Smooth muscle cell (in vitro differentiated cells): ENCODE measurements around the gene MAPK11. TPM values are rescaled to one million over a fixed set of nuclear protein-coding genes. Genes with fewer than 3 reads are reported as not detected.
A peak's percentile ranks its signal among the peaks of the same experiment; 100 is the strongest.

Source experiments
- DNase-seq: peaks from one replicate; lab custom pipeline; 2025; ENCODE audit not compliant: unreplicated experiment; lab: John Stamatoyannopoulos, UW
- H2AFZ ChIP-seq: fragments of 200-600 bp; sonication (generic); 2 replicates; pipeline ENCODE4 v1.6.0; 2016; ENCODE audit warnings: antibody characterized with exemption, low read depth, mild to moderate bottlenecking
- H3F3A ChIP-seq: fragments of 200-600 bp; sonication (generic); 2 replicates; pipeline ENCODE4 v1.6.0; 2017; ENCODE audit warnings: antibody characterized with exemption, low read depth
- H3K27ac ChIP-seq: fragments of 200-600 bp; sonication (generic); 2 replicates; pipeline ENCODE4 v1.5.1; 2016; ENCODE audit warnings: low read depth, mild to moderate bottlenecking
- H3K27me3 ChIP-seq: fragments of 200-600 bp; sonication (generic); 2 replicates; pipeline ENCODE4 v1.6.1; 2016; ENCODE audit warnings: low read depth, mild to moderate bottlenecking
- H3K36me3 ChIP-seq: fragments of 200-600 bp; sonication (generic); 2 replicates; pipeline ENCODE4 v1.5.1; 2016; ENCODE audit warnings: low read depth
- H3K4me1 ChIP-seq: fragments of 200-600 bp; sonication (generic); 2 replicates; pipeline ENCODE4 v1.5.1; 2016; ENCODE audit warnings: low read depth
- H3K4me2 ChIP-seq: fragments of 200-600 bp; sonication (generic); 2 replicates; pipeline ENCODE4 v1.6.0; 2016; ENCODE audit warnings: mild to moderate bottlenecking
- H3K4me3 ChIP-seq: fragments of 200-600 bp; sonication (generic); 2 replicates; pipeline ENCODE4 v1.5.1; 2016; ENCODE audit warnings: mild to moderate bottlenecking
- H3K79me2 ChIP-seq: fragments of 200-600 bp; sonication (generic); 2 replicates; pipeline ENCODE4 v1.6.0; 2016; ENCODE audit warnings: low read depth, mild to moderate bottlenecking
- H3K9ac ChIP-seq: fragments of 200-600 bp; sonication (generic); 2 replicates; pipeline ENCODE4 v1.6.0; 2016; ENCODE audit warnings: low read depth
- H3K9me3 ChIP-seq: fragments of 200-600 bp; sonication (generic); replicated peaks from 2 replicates; pipeline ENCODE4 v1.5.1; 2016; ENCODE audit warnings: low read depth
- H4K20me1 ChIP-seq: fragments of 200-600 bp; sonication (generic); 2 replicates; pipeline ENCODE4 v1.6.0; 2016; ENCODE audit warnings: low read depth
- CTCF ChIP-seq: fragments of 200-600 bp; sonication (generic); IDR thresholded peaks from 2 replicates; pipeline ENCODE4 v1.5.1; 2017; ENCODE audit warnings: borderline replicate concordance, mild to moderate bottlenecking, antibody characterized with exemption; ENCODE audit not compliant: insufficient read depth, poor library complexity, severe bottlenecking
- WGBS: methylation state at CpG from one replicate; pipeline ENCODE4 v1.1.7; 2016; ENCODE audit warnings: low lambda C conversion rate; 5-methylcytosine and 5-hydroxymethylcytosine counted together
- polyA plus RNA-seq: library from polyadenylated mRNA; unstranded; fragments of >200 nt; fragmentation: Nextera tagmentation; extraction: Ambion mirVana; gene quantifications from 2 replicates; pipeline ENCODE4 v1.2.1, GENCODE V29; 2016
- total RNA-seq: library from RNA; depleted of rRNA; stranded (reverse); fragments of >200 nt; gene quantifications from 2 replicates; pipeline ENCODE4 v1.2.3, GENCODE V29; 2014

Gene MAPK11
- total and polyA plus RNA-seq, 2 experiments from 2014 or later = 0.65 to 4.2 TPM

DNA sequence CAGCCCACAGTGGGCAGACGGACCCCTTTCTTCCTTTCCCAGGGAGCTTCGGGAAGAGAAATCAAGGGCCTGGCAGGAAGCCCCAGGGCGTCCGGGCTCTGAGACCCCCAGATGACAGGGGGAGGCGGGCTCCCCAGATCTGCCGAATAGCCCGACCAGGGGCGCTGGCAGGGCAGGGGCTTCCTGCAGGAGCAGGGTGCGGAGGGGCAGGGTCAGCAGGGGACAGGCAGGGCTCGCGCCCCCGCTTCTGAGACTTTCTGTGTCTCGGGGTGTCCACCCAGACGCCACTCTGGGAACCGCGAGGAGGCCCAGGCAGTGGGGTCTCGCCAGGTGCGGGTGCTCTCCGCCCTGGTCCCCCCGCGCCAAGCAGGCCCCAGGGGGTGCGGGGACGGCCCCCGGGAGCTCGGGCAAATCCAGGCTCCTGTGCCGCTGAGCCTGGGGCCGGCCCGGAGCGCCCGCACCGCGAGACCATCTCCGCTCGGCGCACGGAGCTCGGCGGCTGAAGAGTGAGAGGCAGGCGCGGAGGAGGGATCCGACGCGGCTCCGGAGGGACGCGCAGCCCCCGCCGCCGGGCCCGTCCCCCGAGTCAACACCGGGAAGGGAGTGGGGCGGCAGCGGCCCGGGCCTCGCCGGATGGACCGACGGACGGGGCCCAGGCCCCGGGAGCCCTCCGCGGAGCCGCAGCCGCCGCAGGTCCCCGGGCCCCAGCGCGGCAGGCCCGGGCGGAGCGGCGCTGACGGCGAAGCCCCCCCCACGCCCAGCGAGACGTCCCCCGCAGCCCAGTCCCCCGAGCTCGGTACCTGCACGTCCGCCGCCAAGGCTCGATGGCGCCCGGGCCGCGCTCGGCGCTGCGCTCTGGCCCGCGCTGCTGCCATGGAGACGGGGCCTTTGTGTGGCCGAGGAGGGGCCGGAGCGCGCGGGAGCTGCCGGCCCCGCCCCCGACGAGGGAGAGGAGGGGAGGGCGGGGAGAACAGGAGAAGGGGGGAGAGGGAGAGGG, 36.9 kb upstream of the MAPK11 start, which contains the start of gene PLXNB2:
PLXNB2 (minus strand) TSS at position 894 of the 997 bp plus-strand sequence. CDS start 17,062 bp downstream, outside the sequence.
- Histone ChIP-seq H2AFZ (no peak within 1 kb of the TSS), H3K4me3 (peak within 1 kb of the TSS; percentile 94), H3K4me2 (peak within 1 kb of the TSS; percentile 100), H3K36me3 (no peaks in the 10 kb centered on the region), H4K20me1 (peaks cover 32% of the 10 kb centered on the region), H3F3A (peaks cover 34% of the 10 kb centered on the region), H3K9ac (peak within 1 kb of the TSS; percentile 99), H3K79me2 (peaks cover 49% of the 10 kb centered on the region), H3K9me3 (no peaks in the 10 kb centered on the region), H3K27ac (peak within 1 kb of the TSS; percentile 96), H3K4me1 (peaks cover 30% of the 10 kb centered on the region), H3K27me3 (no peaks in the 10 kb centered on the region)
- 2% methylated on average over 79 of the region's 105 CpGs for WGBS
- no peak for DNase-seq
- no peak for TF ChIP-seq CTCF

- peaks cover 42% of the 10 kb centered on the region for H4K20me1 ChIP-seq
- H3K4me3 ChIP-seq = peak overlapping the region; percentile 94
- H3K79me2 ChIP-seq = peaks cover 59% of the 10 kb centered on the region
- H3K4me2 ChIP-seq = peak overlapping the region; percentile 100
- H2AFZ ChIP-seq = no peak overlapping the region
- peak; percentile 78 for DNase-seq
- no peaks in the 10 kb centered on the region for H3K36me3 ChIP-seq
- peaks cover 36% of the 10 kb centered on the region for H3K4me1 ChIP-seq
- H3K27me3 ChIP-seq = no peaks in the 10 kb centered on the region
- H3K9ac ChIP-seq = peak overlapping the region; percentile 99
- H3F3A ChIP-seq = peaks cover 34% of the 10 kb centered on the region
- no peaks in the 10 kb centered on the region for H3K9me3 ChIP-seq
- WGBS = 4% methylated on average over 21 of the region's 21 CpGs
- TF ChIP-seq CTCF = no peak
- H3K27ac ChIP-seq = peak overlapping the region; percentile 96
Measured at GRCh38 chr22:50305923-50306566, 35.9 kb upstream of the MAPK11 start.

GRCh38 chr22:50305393-50305922, 35.3 kb upstream of the MAPK11 start:
- Histone ChIP-seq H3K27ac (peak overlapping the region; percentile 96), H3K4me2 (peak overlapping the region; percentile 100), H3K9ac (peak overlapping the region; percentile 99), H2AFZ (no peak overlapping the region), H3K4me1 (peaks cover 40% of the 10 kb centered on the region), H3F3A (peaks cover 34% of the 10 kb centered on the region), H3K36me3 (no peaks in the 10 kb centered on the region), H3K4me3 (peak overlapping the region; percentile 94), H4K20me1 (peaks cover 48% of the 10 kb centered on the region), H3K9me3 (no peaks in the 10 kb centered on the region), H3K79me2 (peaks cover 65% of the 10 kb centered on the region), H3K27me3 (no peaks in the 10 kb centered on the region)
- WGBS = 87% methylated on average over 14 of the region's 14 CpGs
- TF ChIP-seq CTCF = no peak
- no peak for DNase-seq
